Left lung (tissue), 14 donors: ENCODE results near the gene ARMC8. TPM values are rescaled to one million over a fixed set of nuclear protein-coding genes. Genes with fewer than 3 reads are reported as not detected.
"Not testable (repeated sequence)": the region's sequence is repeated elsewhere in the genome, so short reads cannot be mapped to it uniquely, and the experiment has no call there.

Experiments
- ATAC-seq: fragments of 200-7000 bp; cut with Tn5 transposase; one replicate; pipeline ENCODE4 v1.9.1; 2020; ENCODE audit warnings: moderate library complexity
- DNase-seq, 4 donors: peaks; one replicate each; pipeline ENCODE4 v3.0.0-alpha.2; 2013 to 2020
- H3K27ac ChIP-seq, 2 donors: fragments of 200-600 bp; sonication (generic) in 1 of 2; one replicate each; pipeline versions ENCODE4 v1.5.0 to v1.8.0; 2020 to 2021
- H3K27me3 ChIP-seq, 2 donors: fragments of 200-600 bp; sonication (generic) in 1 of 2; one replicate each; pipeline versions ENCODE4 v1.5.0 to v1.8.0; 2020 to 2021
- H3K36me3 ChIP-seq, 2 donors: fragments of 200-600 bp; sonication (generic) in 1 of 2; one replicate each; pipeline versions ENCODE4 v1.5.0 to v1.8.0; 2020 to 2021
- H3K4me1 ChIP-seq, 2 donors: fragments of 200-600 bp; one replicate each; pipeline ENCODE4 v1.8.0; 2021
- H3K4me3 ChIP-seq, 2 donors: fragments of 200-600 bp; sonication (generic) in 1 of 2; one replicate each; pipeline versions ENCODE4 v1.5.0 to v1.8.0; 2020 to 2021; ENCODE audit warnings: mild to moderate bottlenecking in 1 of 2
- H3K9me3 ChIP-seq, 2 donors: fragments of 200-600 bp; sonication (generic) in 1 of 2; one replicate each; pipeline versions ENCODE4 v1.5.0 to v1.8.0; 2020 to 2021
- CTCF ChIP-seq, 2 donors: fragments of 200-600 bp; sonication (generic) in 1 of 2; IDR thresholded peaks; one replicate each; pipeline versions ENCODE4 v1.5.0 to v1.8.0; 2021; ENCODE audit warnings: antibody characterized with exemption in 2 of 2
- intact Hi-C, 2 donors: fragments of 100-400 bp; cut with DNase I; formaldehyde crosslinking; loops; one replicate each; pipeline versions ENCODE4 v1.11.2 to v1.14.2; 2022
- long read RNA-seq, 12 donors: library from polyadenylated mRNA in 2 of 12; unstranded in 2 of 12; transcript quantifications; one replicate each; pipeline ENCODE4 v2.0.0 and lab custom pipeline, GENCODE V29; 2019 to 2026
- polyA plus RNA-seq, 6 donors: library from polyadenylated mRNA; unstranded; fragments of 120-200 nt; gene quantifications; one replicate each; pipeline ENCODE4 v1.2.1, GENCODE V29; 2013; ENCODE audit not compliant: insufficient read length in 6 of 6
- total RNA-seq, 2 donors: library from RNA; stranded (reverse); fragmentation: NEBNext Ultra II Directional; extraction: Animal tissue kit (Norgen Biotek cat#: 25700); gene quantifications; one replicate each; pipeline ENCODE4 v1.2.1, GENCODE V29; 2021
- donor health status: DM: no; HTN: yes; CAD: no.
- donor health status: DM: no; HTN: no; CAD: no.

ARMC8 gene
- total RNA-seq (10 to 100 TPM; 37.1 to 50.6 TPM), polyA plus RNA-seq (10 to 100 TPM; 46.5 to 56.4 (median 51.0) TPM)
- long read RNA-seq, donor 1, full-length matches to known transcripts: 5 of 35 reads
- long read RNA-seq, donor 1, partial matches to known transcripts: 30 of 35 reads
- long read RNA-seq, donor 1, other reads (novel, unspliced or antisense): 0 of 35 reads
- long read RNA-seq, donor 2, partial matches to known transcripts: 0 of 5 reads
- long read RNA-seq, donor 2, other reads (novel, unspliced or antisense): 0 of 5 reads
- long read RNA-seq, donor 3, full-length matches to known transcripts: 7 of 7 reads
- long read RNA-seq, donor 3, partial matches to known transcripts: 0 of 7 reads
- long read RNA-seq, donor 3, other reads (novel, unspliced or antisense): 0 of 7 reads
- long read RNA-seq, donor 4, full-length matches to known transcripts: 5 of 9 reads
- long read RNA-seq, donor 4, partial matches to known transcripts: 2 of 9 reads
- long read RNA-seq, donor 4, other reads (novel, unspliced or antisense): 2 of 9 reads
- long read RNA-seq, donor 5, partial matches to known transcripts: 0 of 2 reads
- long read RNA-seq, donor 5, other reads (novel, unspliced or antisense): 0 of 2 reads
- long read RNA-seq, donor 6, full-length matches to known transcripts: 4 of 4 reads
- long read RNA-seq, donor 6, partial matches to known transcripts: 0 of 4 reads
- long read RNA-seq, donor 6, other reads (novel, unspliced or antisense): 0 of 4 reads
- long read RNA-seq, donor 7, partial matches to known transcripts: 5 of 9 reads
- long read RNA-seq, donor 7, other reads (novel, unspliced or antisense): 0 of 9 reads
- long read RNA-seq, donor 8, full-length matches to known transcripts: 8 of 16 reads
- long read RNA-seq, donor 8, partial matches to known transcripts: 8 of 16 reads
- long read RNA-seq, donor 8, other reads (novel, unspliced or antisense): 0 of 16 reads
- long read RNA-seq, donor 9: 0 reads
- long read RNA-seq, donor 10, partial matches to known transcripts: 1 of 1 reads
- long read RNA-seq, donor 10, other reads (novel, unspliced or antisense): 0 of 1 reads
- long read RNA-seq, donor 11, full-length matches to known transcripts: 9 of 9 reads
- long read RNA-seq, donor 11, partial matches to known transcripts: 0 of 9 reads
- long read RNA-seq, donor 11, other reads (novel, unspliced or antisense): 0 of 9 reads
- long read RNA-seq, donor 12, full-length matches to known transcripts: 5 of 5 reads
- long read RNA-seq, donor 12, partial matches to known transcripts: 0 of 5 reads
- long read RNA-seq, donor 12, other reads (novel, unspliced or antisense): 0 of 5 reads

DNA sequence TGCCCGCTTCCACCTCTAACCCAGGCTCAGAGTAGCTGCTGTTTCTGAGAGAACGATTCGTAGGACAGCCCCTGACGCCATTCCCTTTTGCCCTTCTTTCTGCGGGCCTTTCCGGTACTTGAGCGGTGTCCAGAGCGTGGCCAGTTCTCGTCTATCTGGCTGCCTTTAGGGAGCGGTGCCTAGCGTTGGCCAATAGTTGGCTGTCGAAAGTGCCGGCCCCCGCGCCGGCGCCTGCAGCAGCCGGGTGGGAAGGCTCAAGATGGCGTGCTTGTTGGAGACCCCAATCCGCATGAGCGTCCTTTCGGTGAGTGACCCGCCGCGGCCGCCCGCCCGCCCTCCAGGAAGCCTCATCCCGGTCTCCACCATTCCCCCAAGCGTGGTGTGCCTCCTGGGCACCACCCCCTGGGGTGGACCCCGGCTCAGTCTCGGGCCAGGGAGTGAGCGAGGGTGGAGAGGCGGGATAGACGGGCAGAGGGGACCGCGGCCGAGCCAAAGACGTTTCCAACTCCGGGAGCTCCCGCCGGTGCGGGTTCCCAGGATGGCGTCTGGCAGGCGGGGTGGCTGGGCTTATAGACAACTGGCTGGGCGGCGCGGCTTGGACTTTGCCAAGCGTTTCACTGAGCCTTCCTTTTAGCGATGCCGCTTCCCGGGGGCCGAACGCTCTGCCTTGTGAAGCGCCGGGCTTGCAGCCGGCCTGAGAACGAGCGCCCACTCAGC, at the start of gene ARMC8:
TSS of gene ARMC8 (plus strand) at position 6 of the 717 bp plus-strand sequence. CDS start at position 260, 254 bp downstream.
- intact Hi-C loops: no loop called here
- peak within 1 kb of the TSS; percentile 93 to 96 for H3K27ac ChIP-seq
- H3K36me3 ChIP-seq: peaks cover 0 to 5% of the 10 kb centered on the region in 2 donors
- no peaks in the 10 kb centered on the region for H3K9me3 ChIP-seq
- peaks cover 0 to 13% of the 10 kb centered on the region in 2 donors for H3K27me3 ChIP-seq
- H3K4me3 ChIP-seq: peak within 1 kb of the TSS; percentile 83 to 92
- ATAC-seq: peak; percentile 76
- peak; percentile 37 to 93 (median 75) for DNase-seq
- peaks cover 6 to 46% of the 10 kb centered on the region in 2 donors for H3K4me1 ChIP-seq
- TF ChIP-seq CTCF (IDR thresholded peaks at IDR 0.05): no peak

DNA sequence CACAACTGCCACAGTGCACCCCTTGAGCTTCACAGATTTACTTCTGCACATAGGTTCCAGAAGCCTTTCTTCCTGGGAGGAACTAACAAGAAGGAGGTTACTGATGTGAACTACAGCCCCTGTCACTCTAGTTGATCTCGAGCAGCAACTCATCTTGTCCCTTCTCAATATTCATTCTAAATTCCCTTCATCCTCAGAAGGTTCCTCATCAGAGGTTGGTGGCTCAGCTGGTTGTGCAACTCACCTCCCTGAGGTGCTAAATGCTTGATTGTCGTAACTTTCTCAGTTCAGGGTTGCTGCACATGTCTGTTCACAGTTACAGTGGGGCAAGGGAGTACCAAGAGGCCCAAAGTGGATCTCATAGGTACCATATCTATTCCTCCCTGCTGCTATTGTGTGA, 49.2 kb upstream of the ARMC8 start:
- H3K27ac ChIP-seq: peak overlapping the region in 1 of 2 donors; percentile 86
- DNase-seq (no peak), ATAC-seq (no peak)
- H3K9me3 ChIP-seq: no peaks in the 10 kb centered on the region
- intact Hi-C loops: no loop called here
- peaks cover 0 to 43% of the 10 kb centered on the region in 2 donors for H3K4me1 ChIP-seq
- H3K27me3 ChIP-seq: no peaks in the 10 kb centered on the region
- no peak overlapping the region for H3K4me3 ChIP-seq
- TF ChIP-seq CTCF (IDR thresholded peaks at IDR 0.05): no peak
- H3K36me3 ChIP-seq: no peaks in the 10 kb centered on the region

DNA sequence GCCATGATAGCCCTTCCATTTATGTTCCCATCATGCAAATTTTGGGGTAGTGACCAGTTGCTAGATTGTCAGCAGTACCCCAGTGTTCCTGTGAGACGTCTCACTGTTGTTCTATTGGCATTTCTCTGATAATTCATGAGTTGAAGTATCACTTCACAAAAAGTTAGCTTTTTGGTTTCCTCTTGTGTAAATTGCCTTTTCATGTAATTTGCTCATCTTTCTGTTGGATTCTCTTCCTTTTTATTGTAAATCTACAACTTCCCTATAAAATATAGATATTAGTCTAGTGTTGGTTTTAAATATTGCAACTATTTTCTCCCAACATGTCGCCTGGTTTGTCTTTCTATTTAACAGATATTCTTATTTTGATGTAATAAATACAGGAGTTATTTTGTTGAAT, 47.4 kb upstream of the ARMC8 start:
- TF ChIP-seq CTCF (IDR thresholded peaks at IDR 0.05): no peak
- H3K27ac ChIP-seq: no peak overlapping the region

GRCh38 chr3:138140940-138141339, 46.2 kb upstream of the ARMC8 start:
- no peaks in the 10 kb centered on the region for H3K9me3 ChIP-seq
- H3K27me3 ChIP-seq: no peaks in the 10 kb centered on the region
- no peak for DNase-seq
- peaks cover 0 to 25% of the 10 kb centered on the region in 2 donors for H3K4me1 ChIP-seq
- intact Hi-C loops: no loop called here
- no peaks in the 10 kb centered on the region for H3K36me3 ChIP-seq
- no peak overlapping the region for H3K4me3 ChIP-seq
- no peak for TF ChIP-seq CTCF (IDR thresholded peaks at IDR 0.05)
- no peak overlapping the region for H3K27ac ChIP-seq
- ATAC-seq: no peak

More for the DNA sequence above, 47.4 kb upstream of the ARMC8 start:
- Histone ChIP-seq H3K9me3 (no peaks in the 10 kb centered on the region), H3K27me3 (no peaks in the 10 kb centered on the region), H3K36me3 (no peaks in the 10 kb centered on the region), H3K4me3 (no peak overlapping the region), H3K4me1 (peaks cover 0 to 37% of the 10 kb centered on the region in 2 donors)
- DNase-seq: no peak
- intact Hi-C loops: no loop called here
- ATAC-seq: no peak

DNA sequence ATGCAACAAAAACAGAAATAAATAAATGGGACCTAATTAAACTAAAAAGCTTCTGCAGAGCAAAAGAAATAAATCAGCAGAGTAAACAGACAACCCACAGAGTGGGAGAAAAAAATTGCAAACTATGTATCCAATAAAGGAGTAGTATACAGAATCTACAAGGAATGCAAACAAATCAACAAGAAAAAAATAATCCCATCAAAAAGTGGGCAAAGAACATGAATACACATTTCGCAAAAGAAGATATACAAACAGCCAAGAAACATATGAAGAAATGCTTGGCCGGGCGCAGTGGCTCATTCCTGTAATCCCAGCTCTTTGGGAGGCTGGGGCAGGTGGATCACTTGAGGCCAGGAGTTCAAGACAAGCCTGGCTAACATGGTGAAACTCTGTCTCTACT, 44.9 kb upstream of the ARMC8 start:
- intact Hi-C loops, H3K9me3 ChIP-seq: not testable (repeated sequence)

More for the DNA sequence above, 44.9 kb upstream of the ARMC8 start:
- H3K27ac ChIP-seq, DNase-seq, ATAC-seq, H3K36me3 ChIP-seq, H3K4me3 ChIP-seq, H3K27me3 ChIP-seq: not testable (repeated sequence)
- peaks cover 0 to 14% of the 10 kb centered on the region in 2 donors for H3K4me1 ChIP-seq
